Hepatocyte (in vitro differentiated cells): ENCODE results near the gene TET1. TPM values are rescaled to one million over a fixed set of nuclear protein-coding genes. Genes with fewer than 3 reads are reported as not detected.

Source experiments
- DNase-seq: peaks from one replicate; pipeline ENCODE4 v3.0.0-alpha.2; 2016; ENCODE audit warnings: low spot score
- H2AFZ ChIP-seq: fragments of 200-600 bp; sonication (generic); 2 replicates; pipeline ENCODE4 v1.6.0; 2016; ENCODE audit warnings: antibody characterized with exemption, mild to moderate bottlenecking
- H3K27ac ChIP-seq: fragments of 200-600 bp; sonication (generic); 2 replicates; pipeline ENCODE4 v1.5.1; 2016; ENCODE audit warnings: mild to moderate bottlenecking
- H3K27me3 ChIP-seq: fragments of 200-600 bp; sonication (generic); 2 replicates; pipeline ENCODE4 v1.6.1; 2016
- H3K36me3 ChIP-seq: fragments of 200-600 bp; sonication (generic); replicated peaks from 2 replicates; pipeline ENCODE4 v1.5.1; 2016; ENCODE audit warnings: low read depth; ENCODE audit not compliant: insufficient read depth
- H3K4me1 ChIP-seq: fragments of 200-600 bp; sonication (generic); 2 replicates; pipeline ENCODE4 v1.5.1; 2016; ENCODE audit warnings: mild to moderate bottlenecking, moderate library complexity; ENCODE audit not compliant: insufficient read depth
- H3K4me2 ChIP-seq: fragments of 200-600 bp; sonication (generic); 2 replicates; pipeline ENCODE4 v1.6.0; 2016
- H3K4me3 ChIP-seq: fragments of 200-600 bp; sonication (generic); 2 replicates; pipeline ENCODE4 v1.5.1; 2016; ENCODE audit warnings: mild to moderate bottlenecking
- H3K79me2 ChIP-seq: fragments of 200-600 bp; sonication (generic); 2 replicates; pipeline ENCODE4 v1.6.0; 2017; ENCODE audit warnings: mild to moderate bottlenecking
- H3K9me2 ChIP-seq: fragments of 200-600 bp; sonication (generic); replicated peaks from 2 replicates; pipeline ENCODE4 v1.6.0; 2017; ENCODE audit warnings: mild to moderate bottlenecking; ENCODE audit not compliant: insufficient read depth
- H3K9me3 ChIP-seq: fragments of 200-600 bp; sonication (generic); 2 replicates; pipeline ENCODE4 v1.5.1; 2016; ENCODE audit warnings: low read depth, mild to moderate bottlenecking
- H4K20me1 ChIP-seq: fragments of 200-600 bp; sonication (generic); 2 replicates; pipeline ENCODE4 v1.6.0; 2016; ENCODE audit warnings: mild to moderate bottlenecking; ENCODE audit not compliant: insufficient read depth, poor library complexity, severe bottlenecking
- EZH2 ChIP-seq: fragments of 200-600 bp; sonication (generic); IDR thresholded peaks from 2 replicates; pipeline ENCODE4 v1.6.1; 2016; ENCODE audit warnings: antibody characterized with exemption, mild to moderate bottlenecking, borderline replicate concordance
- EZH2phosphoT487 ChIP-seq: fragments of 200-600 bp; sonication (generic); IDR thresholded peaks from one replicate; pipeline ENCODE4 v1.6.1; 2018; ENCODE audit warnings: antibody characterized with exemption, mild to moderate bottlenecking, low read depth, moderate library complexity; ENCODE audit not compliant: unreplicated experiment, severe bottlenecking
- WGBS: methylation state at CpG from one replicate; pipeline ENCODE4 v1.1.6; 2016; ENCODE audit warnings: low lambda C conversion rate; ENCODE audit errors: missing lambda C conversion rate; 5-methylcytosine and 5-hydroxymethylcytosine counted together
- polyA plus RNA-seq: library from polyadenylated mRNA; unstranded; fragments of >200 nt; fragmentation: Nextera tagmentation; extraction: Ambion mirVana; gene quantifications from 2 replicates; pipeline ENCODE4 v1.2.1, GENCODE V29; 2016
- total RNA-seq: library from RNA; depleted of rRNA; stranded (reverse); fragments of >200 nt; gene quantifications from 2 replicates; pipeline ENCODE4 v1.2.3, GENCODE V29; 2014
- TF ChIP-seq, protein P1 (sequence below): fragments of 200-600 bp; sonication (generic); IDR thresholded peaks from 2 replicates; pipeline ENCODE4 v1.5.1; 2016; ENCODE audit warnings: antibody characterized with exemption, mild to moderate bottlenecking; ENCODE audit not compliant: poor library complexity

Gene TET1
- total and polyA plus RNA-seq, 2 experiments from 2014 or later = 2.4 to 13.6 TPM

- no peaks in the 10 kb centered on the region for H3K4me1 ChIP-seq
- H3K9me3 ChIP-seq = no peaks in the 10 kb centered on the region
- H3K27me3 ChIP-seq = no peaks in the 10 kb centered on the region
- no peaks in the 10 kb centered on the region for H3K9me2 ChIP-seq
- no peak overlapping the region for H3K4me2 ChIP-seq
- no peak overlapping the region for H2AFZ ChIP-seq
- peak; percentile 35 for DNase-seq
- H3K4me3 ChIP-seq = no peak overlapping the region
- TF ChIP-seq, protein P1, sequence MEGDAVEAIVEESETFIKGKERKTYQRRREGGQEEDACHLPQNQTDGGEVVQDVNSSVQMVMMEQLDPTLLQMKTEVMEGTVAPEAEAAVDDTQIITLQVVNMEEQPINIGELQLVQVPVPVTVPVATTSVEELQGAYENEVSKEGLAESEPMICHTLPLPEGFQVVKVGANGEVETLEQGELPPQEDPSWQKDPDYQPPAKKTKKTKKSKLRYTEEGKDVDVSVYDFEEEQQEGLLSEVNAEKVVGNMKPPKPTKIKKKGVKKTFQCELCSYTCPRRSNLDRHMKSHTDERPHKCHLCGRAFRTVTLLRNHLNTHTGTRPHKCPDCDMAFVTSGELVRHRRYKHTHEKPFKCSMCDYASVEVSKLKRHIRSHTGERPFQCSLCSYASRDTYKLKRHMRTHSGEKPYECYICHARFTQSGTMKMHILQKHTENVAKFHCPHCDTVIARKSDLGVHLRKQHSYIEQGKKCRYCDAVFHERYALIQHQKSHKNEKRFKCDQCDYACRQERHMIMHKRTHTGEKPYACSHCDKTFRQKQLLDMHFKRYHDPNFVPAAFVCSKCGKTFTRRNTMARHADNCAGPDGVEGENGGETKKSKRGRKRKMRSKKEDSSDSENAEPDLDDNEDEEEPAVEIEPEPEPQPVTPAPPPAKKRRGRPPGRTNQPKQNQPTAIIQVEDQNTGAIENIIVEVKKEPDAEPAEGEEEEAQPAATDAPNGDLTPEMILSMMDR = no peak
- TF ChIP-seq EZH2 (no peak), EZH2phosphoT487 (no peak)
- H3K36me3 ChIP-seq = no peaks in the 10 kb centered on the region
- no peaks in the 10 kb centered on the region for H4K20me1 ChIP-seq
- 87% methylated on average over 5 of the region's 5 CpGs for WGBS
- H3K79me2 ChIP-seq = no peaks in the 10 kb centered on the region
- peak overlapping the region; percentile 61 for H3K27ac ChIP-seq
Observed at GRCh38 chr10:68543004-68543918, 16.9 kb upstream of the TET1 start.

GRCh38 chr10:68550747-68551411, 9.3 kb upstream of the TET1 start:
- no peaks in the 10 kb centered on the region for H3K79me2 ChIP-seq
- no peak overlapping the region for H3K4me3 ChIP-seq
- TF ChIP-seq EZH2phosphoT487 = no peak
- TF ChIP-seq, protein P1 = peak; percentile 64
- DNase-seq = peak; percentile 76
- no peaks in the 10 kb centered on the region for H3K36me3 ChIP-seq
- H3K27me3 ChIP-seq = no peaks in the 10 kb centered on the region
- 77% methylated on average over 5 of the region's 5 CpGs for WGBS
- no peak overlapping the region for H2AFZ ChIP-seq
- H3K27ac ChIP-seq = no peak overlapping the region
- no peaks in the 10 kb centered on the region for H4K20me1 ChIP-seq
- H3K4me1 ChIP-seq = no peaks in the 10 kb centered on the region
- no peaks in the 10 kb centered on the region for H3K9me3 ChIP-seq
- no peaks in the 10 kb centered on the region for H3K9me2 ChIP-seq
- H3K4me2 ChIP-seq = no peak overlapping the region

DNA sequence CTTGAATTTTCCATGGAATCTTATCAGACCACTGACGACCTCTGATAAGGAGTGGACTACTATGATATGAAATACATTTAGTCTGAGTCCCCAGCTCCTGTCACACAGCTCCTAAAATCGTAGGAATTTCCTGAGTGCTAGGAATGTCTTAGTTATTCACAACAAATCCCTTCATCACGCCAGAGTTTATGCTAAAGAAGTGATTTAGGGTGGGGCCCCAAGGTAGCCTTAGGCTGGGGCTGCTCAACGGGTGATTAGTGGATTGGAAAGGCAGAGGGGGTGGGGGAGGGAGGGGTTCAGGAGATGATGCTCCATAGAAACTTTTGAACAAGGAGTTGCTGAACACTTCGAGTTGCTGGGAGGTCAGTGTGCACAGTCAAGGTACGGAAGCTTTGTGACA, 7.0 kb upstream of the TET1 start:
- no peak overlapping the region for H2AFZ ChIP-seq

More for the DNA sequence above, 7.0 kb upstream of the TET1 start:
- H3K4me2 ChIP-seq = no peak overlapping the region
- no peak overlapping the region for H3K27ac ChIP-seq
- H3K27me3 ChIP-seq = no peaks in the 10 kb centered on the region
- TF ChIP-seq, protein P1 = no peak
- no peak for TF ChIP-seq EZH2
- TF ChIP-seq EZH2phosphoT487 = no peak
- H4K20me1 ChIP-seq = no peaks in the 10 kb centered on the region
- DNase-seq = no peak
- no peaks in the 10 kb centered on the region for H3K4me1 ChIP-seq
- H3K79me2 ChIP-seq = no peaks in the 10 kb centered on the region
- no peaks in the 10 kb centered on the region for H3K9me2 ChIP-seq
- 54% methylated on average over 6 of the region's 6 CpGs for WGBS
- H3K4me3 ChIP-seq = no peak overlapping the region
- H3K36me3 ChIP-seq = no peaks in the 10 kb centered on the region
- H3K9me3 ChIP-seq = no peaks in the 10 kb centered on the region
